Stimulated activated CD8-positive, alpha-beta memory T cell treated with anti-CD3 and anti-CD28 coated beads, Interleukin-15, amount 100 ng/mL, for 1 hour (primary cell): ENCODE data around the gene RTCB.
A peak's percentile ranks its signal among the peaks of the same experiment; 100 is the strongest.

Experiments used
- DNase-seq: peaks from one replicate; pipeline ENCODE4 v3.0.0-alpha.2; 2020; ENCODE audit warnings: low read depth

Gene RTCB

DNA sequence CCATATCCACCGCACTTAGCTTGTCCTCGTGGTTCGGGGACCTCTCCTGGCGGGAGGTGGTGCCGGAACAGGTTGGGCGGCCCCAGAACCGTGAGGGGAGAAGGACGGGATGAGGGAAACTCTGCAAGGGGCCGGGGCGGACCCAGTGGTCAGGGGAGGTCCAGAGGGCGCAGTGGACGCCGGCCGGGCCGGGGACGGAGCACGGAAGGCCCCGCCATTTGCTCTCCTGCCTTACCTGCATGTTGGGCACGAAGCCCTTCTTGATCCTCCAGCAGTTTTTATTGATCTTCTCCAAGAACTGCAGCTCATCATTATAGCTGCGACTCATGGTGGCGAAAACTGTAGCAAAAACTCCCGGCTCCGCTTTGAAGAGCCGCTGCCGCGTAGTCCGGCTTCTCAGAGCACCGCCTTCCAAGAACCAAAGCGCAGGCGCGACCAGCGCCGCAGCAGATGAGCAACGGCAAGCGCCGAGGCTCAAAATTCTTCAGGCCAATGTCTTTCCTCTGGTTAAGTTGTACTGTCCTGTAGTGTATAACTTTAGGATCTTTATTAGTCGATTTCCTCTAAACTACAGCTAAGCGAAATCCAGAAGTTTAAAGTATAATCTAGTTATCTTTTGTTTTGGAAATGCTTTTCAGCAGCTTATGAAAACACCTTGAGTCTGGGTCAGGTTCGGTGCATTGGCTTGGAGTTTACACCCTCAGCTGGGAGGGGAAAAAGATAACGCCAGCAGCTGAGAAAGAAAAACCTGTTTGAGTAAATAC lies at the start of gene RTCB:
TSS of gene RTCB (minus strand) at position 419 of the 764 bp plus-strand sequence. CDS start at position 328, 91 bp downstream.
- DNase-seq: peak; percentile 94

DNA sequence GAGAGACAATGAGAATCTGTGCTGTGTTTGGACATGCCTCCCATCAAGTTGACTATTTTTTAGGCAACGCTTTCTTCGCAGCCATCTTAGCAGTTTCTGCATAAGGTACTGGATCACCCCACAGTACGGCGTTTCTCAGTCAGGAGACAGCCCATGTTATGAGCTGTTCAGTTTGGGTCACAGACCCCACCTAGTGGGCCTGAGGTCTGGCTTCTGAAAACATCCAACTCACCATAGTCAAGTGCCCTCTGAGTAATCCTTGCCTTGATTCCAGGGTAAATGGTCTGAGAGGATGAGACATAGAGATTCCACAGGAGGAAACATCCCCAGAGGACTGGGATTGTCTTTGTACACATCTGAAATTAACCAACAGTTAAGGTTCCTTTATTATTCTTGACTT lies 45.0 kb upstream of the RTCB start:
- no peak for DNase-seq

DNA sequence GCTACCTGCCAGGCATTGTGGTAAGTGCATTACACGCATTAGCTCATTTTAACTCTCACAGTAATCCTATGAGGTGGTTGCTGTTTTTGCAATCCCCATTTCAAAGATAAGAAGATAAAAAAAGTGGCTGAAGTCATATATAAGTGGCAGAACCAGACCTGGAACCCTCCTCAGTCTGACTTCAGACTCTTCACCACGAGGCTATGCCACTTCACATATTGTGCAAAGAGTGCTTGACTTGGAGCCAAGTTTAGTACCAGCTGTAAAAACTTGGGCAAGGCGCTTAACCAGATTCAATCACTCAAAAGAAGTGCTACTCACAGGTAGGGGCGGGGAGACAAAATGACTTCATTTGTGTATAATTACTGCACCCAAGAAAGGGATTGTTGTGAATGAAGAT lies 36.9 kb upstream of the RTCB start:
- DNase-seq: no peak

DNA sequence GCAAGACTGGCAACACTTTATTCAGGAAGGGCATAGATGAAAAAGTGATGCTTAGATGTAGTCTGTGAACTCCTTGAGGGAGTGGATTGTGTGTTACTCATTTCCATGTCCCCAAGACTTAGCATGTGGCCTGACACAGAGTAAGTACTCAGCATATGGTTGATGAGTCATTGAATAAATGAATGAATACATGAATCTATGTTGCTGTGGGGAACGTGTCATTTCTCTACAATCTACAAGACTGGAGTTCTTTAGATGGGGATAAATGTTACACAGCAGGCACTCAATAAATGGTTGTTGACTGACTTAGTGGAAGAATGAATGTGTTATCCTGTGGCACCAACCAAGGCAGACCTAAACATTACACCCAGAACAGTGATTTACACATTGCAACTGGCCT lies 34.3 kb upstream of the RTCB start:
- DNase-seq: no peak

DNA sequence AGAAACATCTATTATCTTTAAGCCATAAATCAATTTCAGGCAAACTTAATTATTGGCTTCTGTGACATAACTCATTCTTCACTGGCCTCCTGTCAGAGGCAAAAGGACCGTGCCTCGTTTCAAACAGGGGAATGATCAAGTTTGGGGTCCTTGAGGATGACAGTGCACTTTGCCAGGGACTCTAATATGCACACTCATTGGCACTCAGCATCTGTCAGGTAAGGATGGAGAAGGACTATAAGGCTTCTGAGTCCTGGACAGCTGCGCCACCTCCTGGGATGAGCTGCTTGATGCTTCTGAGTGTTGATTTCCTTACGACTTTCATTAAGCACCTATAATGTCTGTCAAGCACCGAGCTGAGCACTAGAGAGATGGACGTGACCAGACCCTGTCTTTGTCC lies 32.0 kb upstream of the RTCB start:
- no peak for DNase-seq

DNA sequence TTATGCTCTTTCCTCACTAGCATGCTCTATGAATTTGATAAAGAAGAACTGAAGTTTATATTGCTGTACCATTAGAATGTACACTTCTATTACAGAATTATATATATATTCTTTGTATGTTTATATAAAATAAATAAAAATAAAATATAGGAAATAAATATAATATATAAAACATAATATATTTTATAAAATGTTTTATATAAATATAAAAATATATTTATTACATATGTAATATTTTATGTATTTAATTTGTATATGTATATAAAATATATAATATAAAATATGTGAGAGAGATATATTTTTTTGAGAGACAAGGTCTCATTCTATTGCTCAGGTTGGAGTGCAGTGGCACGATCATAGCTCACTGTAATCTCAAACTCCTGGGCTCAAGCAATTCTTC lies 18.3 kb upstream of the RTCB start:
- DNase-seq: no peak

DNA sequence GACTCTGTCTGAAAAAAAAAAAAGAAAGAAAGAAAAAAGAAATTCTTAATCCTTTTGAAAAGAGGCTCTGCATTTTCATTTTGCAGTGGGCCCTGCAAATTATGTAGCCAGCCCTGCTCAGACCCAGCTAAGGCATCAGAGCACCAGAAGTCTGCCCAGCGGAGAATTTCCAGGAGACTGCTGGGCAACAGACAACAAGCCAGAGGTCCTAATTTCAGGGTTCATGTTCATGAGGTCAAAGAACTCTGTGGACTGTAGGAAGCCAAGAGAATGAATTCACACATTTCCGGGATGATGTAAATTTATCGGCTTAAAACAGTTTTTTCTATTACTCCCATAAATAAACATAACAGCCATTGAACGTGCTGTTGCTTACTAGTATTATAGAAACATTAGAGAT lies 14.8 kb upstream of the RTCB start:
- no peak for DNase-seq

DNA sequence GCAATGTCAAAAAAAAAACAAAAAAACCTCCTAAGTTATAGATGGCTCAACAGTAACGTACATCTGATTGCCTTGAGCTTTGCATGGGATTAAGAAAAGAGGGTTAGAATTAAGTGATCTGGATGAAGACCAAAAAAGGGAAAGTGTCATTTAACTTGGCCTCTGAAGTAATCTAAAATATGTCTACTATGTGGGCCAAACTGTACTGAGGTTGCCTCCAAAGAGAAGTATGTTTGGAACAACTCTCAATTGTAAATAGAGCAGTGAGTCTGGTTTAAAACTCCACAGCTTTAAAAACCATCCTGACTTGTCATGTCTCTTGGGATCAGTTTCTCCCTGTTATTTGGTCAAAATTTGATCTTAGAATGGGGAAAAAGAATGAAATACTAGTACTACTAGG lies 11.6 kb upstream of the RTCB start:
- no peak for DNase-seq

DNA sequence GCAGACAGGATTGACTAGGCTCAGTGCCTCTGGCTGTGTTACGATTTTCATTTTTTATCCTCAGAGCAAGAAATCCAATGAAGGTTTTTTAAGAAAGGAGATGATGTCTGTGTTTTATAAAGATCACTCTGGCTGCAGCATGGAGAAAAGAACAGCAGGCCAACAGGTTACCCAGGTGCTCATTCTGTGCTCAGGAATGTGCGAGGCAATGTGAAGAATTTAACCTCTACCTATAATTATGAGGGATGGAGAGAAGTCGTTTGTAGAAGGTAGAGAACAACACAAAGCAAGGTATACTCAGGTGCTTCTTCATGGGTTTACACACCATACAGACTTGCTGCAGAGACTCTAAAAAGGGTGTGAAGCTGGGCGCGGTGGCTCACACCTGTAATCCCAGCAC lies 10.0 kb upstream of the RTCB start:
- DNase-seq: no peak

DNA sequence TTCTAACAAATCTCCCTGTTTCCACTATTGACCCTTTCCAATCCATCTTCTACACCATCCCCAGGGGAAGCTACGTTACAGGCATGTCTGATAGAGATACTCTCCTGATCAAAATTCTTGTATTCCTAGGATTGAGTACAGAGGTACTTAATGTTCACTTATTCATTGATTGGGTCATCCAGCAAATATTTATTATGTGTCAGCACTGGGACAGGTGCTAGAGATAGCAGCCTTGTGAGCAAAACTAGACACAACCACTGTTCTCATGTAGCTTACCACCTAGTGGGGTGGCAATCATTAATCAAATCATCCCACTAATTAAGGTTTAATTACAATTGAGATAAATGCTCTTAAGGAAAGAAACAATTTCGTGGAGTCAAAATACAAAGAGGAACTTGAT lies 9.4 kb upstream of the RTCB start:
- no peak for DNase-seq

DNA sequence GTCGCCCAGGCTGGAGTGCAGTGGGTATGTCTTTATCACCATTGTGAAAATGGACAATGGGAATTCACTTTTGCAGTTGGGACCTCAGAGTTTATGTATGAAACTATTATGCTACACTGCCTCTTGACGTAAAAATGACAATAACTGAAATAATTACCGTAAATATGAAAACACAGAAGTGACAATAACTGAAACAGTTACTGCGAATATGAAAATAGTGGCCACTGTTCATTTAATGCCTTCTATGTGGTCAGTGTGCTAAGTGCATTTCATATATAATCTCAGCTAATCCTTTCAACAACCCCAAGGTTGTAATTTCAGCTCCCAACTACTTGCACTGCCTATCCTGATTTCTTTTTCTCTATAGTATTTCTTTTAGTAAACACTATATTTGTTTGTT lies 5.9 kb upstream of the RTCB start:
- no peak for DNase-seq

DNA sequence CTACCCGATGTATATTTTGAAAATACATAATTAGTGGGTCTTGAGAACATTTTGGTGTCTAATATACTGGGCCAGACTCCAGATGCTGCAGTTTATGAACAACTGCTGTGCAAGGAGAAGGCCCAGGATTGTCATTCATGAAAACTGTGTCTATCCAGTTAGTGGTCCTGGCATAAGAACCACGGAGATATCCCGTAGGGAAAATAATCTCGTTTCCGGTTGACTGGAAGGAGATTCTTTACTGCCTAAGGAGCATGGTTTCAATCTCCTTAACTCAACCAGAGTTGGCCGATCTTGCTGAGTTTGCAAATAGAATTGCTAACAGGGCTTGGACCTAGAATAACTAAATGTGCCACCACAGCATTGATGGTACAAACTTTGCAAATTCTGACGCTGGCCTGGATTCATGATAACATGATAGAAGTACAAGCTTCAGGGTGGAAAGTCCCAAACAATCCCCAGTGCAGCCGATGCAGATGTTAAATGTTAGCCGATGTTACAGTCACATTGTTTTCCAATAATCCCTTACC lies 4.6 kb upstream of the RTCB start:
- DNase-seq: no peak

DNA sequence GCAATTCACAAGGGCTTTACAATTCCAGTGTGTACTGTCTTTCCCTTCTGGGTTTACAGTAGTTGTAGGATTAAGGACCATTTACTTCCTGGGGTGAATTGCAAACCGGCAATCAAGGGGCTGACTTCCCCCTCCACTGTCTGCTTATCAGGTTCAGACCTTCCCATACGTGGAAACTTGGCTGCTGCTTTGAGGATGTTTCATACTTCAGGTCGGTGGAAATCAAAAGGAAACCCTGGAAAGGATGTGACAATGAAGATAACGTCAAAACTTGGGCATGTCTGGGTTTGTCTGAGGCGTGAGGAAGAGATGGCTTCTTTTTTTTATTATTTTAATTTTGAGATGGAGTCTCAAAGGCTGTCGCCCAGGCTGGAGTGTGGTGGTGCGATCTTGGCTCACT lies 2.1 kb upstream of the RTCB start:
- DNase-seq: no peak

DNA sequence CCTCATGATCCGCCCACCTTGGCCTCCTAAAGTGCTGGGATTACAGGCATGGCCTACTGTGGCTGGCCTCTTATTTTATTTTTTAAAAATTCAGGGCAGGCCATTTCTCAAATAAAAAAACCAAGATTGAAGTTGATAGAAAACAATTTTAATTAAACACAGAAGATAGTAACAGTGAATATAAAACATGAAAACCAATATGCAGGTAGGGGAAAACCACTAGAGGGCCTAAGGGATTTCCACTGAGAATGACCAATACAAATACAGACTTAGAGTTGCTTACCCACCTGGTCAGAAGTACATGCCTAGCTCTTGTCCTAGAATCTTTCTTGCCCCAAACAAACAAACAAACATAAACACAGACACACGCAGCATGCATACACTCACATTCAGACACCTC lies 1.7 kb upstream of the RTCB start:
- no peak for DNase-seq

DNA sequence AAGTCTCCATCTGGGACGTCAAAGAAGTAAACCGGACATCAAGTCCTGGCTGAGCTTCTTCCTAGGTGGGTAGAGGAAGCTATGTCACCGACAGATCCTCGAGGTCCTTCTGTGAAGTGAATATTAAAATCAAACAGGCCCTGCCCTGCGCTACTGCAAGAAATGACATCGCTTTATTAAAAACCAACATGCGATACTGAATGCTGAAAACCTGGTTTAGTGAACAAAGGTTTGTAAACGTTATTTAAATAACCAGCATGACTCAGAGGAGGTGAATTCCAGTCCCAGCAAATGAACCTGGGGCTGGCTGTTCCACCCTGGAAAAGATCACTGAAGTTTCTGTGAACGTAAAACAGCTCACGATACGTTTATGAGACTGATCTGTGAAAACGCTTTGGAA lies 645 bp downstream of the RTCB start:
- DNase-seq: no peak

DNA sequence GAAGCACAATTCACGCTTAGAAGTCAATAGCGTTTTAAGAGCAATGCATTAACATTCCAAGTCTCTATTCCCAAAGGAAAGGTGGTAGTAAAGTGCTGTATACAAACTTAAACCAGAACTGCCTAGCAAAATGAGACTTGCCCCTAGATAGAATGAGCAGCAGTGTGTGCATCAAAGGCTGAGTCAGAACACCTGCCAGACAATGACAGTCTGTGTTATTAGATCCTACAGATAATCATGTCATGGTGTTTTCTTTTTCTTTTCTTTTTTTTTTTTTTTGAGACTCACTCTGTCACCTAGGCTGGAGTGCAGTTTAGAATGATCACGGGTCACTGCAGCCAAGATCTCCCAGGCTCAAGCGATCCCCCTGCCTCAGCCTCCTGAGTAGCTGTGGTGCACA lies 1.6 kb downstream of the RTCB start:
- no peak for DNase-seq

DNA sequence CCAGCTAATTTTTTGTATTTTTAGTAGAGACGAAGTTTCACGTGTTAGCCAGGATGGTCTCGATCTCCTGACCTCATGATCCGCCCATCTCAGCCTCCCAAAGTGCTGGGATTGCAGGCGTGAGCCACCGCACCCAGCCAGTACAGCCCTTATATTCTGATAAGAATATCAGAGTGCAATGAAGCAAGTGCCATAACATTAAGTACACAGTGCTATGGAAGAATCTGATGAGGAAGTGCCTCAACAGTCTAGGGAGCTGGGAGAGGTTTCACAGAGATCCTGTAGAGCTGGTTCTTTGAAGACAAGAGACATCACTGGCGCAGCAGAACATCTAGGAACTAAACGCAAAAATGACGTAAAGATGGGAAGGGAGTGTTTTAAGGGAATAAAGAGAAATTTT lies 2.1 kb downstream of the RTCB start:
- DNase-seq: no peak

DNA sequence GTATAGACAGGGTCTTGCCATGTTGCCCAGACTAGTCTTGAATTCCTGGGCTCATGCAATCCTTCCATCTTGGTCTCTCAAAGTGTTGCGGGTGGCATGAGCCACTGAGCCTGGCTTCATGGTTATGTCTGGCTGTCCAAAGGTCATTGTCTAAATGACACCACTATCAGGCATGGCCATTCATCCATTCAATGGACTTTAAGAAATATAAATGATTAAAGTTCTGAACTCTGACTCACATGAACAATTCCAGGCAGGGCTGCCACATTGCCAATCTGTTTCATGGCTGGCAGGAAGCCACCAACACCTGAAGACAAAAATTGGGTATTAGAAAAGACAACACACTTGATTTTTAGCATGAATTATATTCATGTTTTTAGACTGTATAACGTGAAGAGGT lies 4.1 kb downstream of the RTCB start:
- no peak for DNase-seq

DNA sequence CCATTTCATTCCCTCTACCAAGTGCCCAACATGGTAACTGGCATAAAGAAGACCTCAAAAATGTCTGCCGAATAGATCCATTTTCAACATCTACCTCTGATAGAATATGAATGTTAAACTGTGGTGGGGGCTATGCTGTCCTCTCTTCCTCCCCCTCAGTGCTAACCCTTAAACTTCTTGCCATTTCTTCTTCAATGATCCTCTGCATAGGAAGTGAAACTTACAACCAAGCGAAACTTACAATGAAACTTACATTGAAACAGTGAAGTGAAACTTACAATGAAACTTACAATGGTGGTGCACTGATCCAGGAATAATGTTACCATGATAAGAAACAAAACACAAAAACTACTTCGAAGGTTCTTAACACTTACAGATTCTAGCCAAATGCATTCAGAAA lies 4.7 kb downstream of the RTCB start:
- no peak for DNase-seq

DNA sequence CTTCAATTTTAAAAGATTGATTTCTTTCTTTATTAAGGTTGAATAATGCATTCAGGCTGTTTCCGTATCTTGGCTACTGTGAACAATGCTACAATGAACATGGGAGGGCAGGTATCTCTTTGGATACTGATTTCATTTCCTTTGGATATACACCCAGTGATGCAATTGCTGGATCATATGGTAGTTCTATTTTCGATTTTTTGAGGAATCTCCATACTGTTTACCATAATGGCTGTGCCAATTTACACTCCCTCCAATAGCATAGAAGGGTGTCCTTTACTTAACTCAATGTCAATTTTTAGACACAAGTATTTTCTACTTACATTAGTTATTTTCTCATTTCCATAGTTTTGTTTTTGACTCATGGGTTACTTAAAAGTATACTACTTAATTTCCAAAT lies 8.0 kb downstream of the RTCB start:
- DNase-seq: no peak

DNA sequence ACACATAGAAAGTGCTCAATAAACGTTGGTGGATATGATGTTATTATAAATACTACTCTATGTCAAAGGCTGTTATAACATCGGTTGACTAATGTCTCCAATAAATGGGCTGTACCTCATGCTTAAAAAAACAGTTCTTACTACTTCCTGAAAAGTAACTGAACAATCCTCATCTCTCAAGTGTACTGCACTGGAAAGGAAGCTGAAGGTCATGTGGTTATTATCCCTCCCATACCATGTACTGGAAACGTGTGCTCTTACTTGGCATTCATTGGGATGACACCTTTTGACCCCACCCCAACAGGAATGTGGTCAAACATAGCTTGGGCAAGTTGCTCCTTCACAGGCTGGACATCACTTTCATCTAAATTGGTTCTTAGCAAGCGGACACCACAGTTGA lies 10.6 kb downstream of the RTCB start:
- no peak for DNase-seq

DNA sequence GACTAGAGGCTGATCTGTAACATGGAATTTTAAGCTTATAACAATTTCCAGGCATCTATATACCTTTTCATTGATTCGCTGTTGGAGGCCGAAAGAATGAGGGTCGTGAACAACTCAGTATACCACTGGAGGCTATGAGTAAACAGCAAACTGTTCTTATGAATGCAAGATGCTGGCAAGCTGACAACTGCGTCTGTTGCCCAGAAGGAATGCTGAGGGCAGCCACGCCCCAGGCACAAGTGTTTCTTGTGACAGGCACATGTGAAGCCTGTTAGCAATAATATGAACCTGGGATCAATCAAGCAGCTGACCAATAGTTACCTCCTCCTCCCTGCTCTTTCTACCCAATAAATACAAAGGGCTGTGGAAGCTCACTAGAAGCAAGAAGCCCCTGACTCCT lies 15.3 kb downstream of the RTCB start:
- no peak for DNase-seq

DNA sequence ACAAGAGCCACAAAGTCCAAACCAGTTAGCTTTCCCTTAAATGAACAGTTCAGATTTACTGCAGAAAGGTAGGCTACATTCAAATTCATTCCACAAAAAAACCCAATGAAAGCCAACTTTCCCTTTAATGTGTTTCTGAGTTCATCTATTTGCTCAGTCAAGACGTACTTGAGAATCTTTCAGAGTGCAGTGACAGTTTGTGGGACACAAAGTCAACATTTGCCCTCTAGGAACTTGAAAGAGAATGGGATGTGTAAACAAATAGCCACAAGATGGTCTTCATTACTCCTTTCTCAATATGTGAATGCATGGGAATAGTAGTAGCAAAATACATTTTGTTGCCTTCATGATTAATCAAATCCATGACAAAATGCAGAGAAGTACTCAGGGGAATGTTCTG lies 15.8 kb downstream of the RTCB start:
- no peak for DNase-seq

DNA sequence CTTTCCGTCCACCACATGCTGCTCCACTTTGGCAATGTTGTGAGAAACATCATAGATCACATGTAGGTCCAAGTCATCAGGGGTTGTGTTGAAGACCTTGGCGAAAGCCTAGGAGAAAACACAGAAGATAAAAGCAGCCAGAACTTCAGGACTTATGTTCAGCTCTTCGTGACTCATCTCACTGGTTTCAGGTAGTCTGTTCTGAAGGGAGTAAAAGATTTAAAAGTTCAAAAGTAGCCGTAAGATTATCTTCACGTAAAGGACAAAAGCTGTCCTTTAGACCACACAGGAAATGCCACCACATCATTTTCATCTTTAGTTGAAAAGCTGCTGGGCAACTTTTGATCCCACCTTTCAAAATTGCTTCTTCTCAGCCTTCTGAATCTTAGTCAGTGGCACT lies 16.9 kb downstream of the RTCB start:
- no peak for DNase-seq
